PC-9 (cell line): ENCODE data around the gene ZNF776.

ENCODE experiments used
- CTCF ChIP-seq: fragments of 200-600 bp; sonication (generic); conservative IDR thresholded peaks from 2 replicates; pipeline ENCODE4 v1.6.1; 2017; ENCODE audit warnings: mixed run types, antibody characterized with exemption, mild to moderate bottlenecking, moderate library complexity
- EZH2 ChIP-seq: fragments of 200-600 bp; sonication (generic); IDR thresholded peaks from 2 replicates; pipeline ENCODE4 v1.8.0; 2017; ENCODE audit warnings: antibody characterized with exemption, low read depth

GRCh38 chr19:57778336-57778735 lies 31.7 kb downstream of the ZNF776 start:
- TF ChIP-seq EZH2 = no peak
- no peak for TF ChIP-seq CTCF
